Activated CD4-positive, alpha-beta T cell treated with anti-CD3 and anti-CD28 coated beads for 1 hour (primary cell): ENCODE measurements around the gene RIC8A.

Source experiments
- DNase-seq: peaks from one replicate; pipeline ENCODE4 v3.0.0-alpha.2; 2020

Gene RIC8A

DNA sequence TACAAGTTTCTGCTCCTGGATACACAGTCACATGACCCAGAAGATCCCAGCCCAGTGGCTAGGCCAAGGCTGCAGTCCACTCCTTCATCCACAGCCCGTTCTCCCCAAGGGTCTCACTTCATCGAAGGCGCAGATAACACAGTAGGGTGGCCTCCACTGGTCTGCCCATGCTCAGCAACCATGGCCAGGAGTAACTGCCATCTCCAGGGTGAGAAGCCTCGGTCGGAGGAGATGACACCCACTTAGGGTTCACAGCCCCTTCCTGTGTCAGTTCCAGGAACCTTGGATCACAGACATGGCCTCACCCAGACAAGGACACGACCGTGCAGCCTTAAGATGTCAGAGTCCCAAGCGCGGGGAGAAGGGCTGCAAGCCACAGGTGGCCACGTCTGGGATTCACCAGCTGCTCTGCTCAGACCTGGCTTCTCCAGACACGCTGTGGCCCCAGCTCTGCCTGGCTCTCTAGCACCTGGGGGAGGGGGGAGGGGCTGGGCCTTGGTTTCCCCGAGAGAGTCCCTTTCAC is 2.9 kb upstream of the RIC8A start:
- DNase-seq: no peak

DNA sequence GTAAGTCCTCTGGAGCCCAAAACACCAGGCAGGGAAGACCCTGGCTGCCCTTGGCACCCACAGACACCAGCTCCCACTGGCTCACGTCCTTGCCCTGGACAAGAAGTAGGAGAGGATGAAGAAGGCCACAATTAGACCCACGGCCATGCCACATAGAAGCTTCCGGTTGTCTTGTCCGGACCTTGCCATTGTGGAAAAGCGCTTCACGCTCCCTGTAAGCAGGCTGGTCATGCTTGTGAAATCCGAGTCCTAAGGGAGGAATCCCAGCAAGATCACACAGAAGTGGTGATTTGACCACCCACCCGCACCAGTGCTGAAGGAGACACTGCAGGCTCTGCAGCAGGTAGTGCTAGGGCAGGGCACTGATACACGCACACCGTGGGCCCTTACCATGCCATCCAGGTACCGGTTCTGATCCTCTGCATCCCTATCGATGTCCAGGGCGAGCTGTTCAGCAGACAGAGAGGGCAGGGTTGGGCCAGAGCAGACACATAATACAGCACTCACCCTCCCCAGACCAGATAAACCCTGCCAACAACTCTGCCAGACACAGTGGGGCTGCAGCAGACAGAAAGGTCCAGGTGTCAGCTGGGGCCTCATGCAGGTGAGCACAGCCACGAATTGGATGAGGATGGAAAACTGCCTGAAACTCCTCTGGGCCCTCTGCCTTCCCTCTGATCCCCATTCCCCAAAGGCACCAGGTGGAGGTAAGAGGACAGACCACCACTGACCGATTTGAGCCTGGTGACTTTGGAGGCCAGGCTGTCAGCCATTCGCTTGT is 2.1 kb upstream of the RIC8A start:
- no peak for DNase-seq

GRCh38 chr11:206002-206384 is 1.5 kb upstream of the RIC8A start:
- no peak for DNase-seq

- no peak for DNase-seq
These were observed 841 bp upstream of the RIC8A start for GRCh38 chr11:206526-207207.

DNA sequence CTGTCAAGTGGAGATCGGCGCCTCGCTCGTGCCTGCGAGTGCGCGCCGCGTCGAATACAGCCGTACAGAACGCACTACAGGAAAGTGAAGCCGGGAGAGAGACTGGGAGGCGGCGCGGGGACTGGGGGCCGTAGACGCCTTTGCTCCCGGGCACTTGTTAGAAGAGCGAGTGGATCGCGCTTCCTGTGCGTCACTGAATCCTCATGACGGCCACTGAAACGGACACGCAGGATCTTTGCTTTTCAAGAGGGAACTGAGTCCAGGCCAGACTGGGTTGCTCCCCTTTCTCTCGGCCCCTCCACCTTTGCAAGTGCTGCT is 314 bp downstream of the RIC8A start:
- DNase-seq: no peak

GRCh38 chr11:208181-208916 is 841 bp downstream of the RIC8A start:
- peak; percentile 74 for DNase-seq

GRCh38 chr11:208917-209260 is 1.4 kb downstream of the RIC8A start:
- no peak for DNase-seq

GRCh38 chr11:209275-210121 is 2.0 kb downstream of the RIC8A start:
- no peak for DNase-seq

GRCh38 chr11:210122-210802 is 2.8 kb downstream of the RIC8A start:
- no peak for DNase-seq

DNA sequence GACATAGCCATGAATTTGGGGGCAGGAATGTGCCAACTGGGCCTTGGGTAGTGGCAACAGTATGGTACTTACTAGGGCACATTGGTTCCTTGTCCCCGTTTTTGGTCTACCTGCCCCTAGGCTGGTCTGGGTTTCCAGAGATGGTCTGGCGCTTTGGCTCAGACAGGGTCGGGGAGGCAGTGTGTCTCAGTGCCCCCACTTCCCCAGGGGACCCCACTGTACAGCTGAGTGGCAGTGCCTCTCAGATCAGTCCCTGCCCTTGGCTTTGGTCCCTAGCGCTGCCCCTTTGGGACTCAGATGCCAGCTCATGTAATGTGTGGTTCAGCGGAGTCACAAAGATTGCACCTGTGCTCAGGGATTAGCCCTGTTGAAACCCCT is 3.3 kb downstream of the RIC8A start:
- DNase-seq: no peak

GRCh38 chr11:211295-211694 is 3.8 kb downstream of the RIC8A start:
- no peak for DNase-seq

GRCh38 chr11:211741-212140 is 4.2 kb downstream of the RIC8A start:
- DNase-seq: no peak

DNA sequence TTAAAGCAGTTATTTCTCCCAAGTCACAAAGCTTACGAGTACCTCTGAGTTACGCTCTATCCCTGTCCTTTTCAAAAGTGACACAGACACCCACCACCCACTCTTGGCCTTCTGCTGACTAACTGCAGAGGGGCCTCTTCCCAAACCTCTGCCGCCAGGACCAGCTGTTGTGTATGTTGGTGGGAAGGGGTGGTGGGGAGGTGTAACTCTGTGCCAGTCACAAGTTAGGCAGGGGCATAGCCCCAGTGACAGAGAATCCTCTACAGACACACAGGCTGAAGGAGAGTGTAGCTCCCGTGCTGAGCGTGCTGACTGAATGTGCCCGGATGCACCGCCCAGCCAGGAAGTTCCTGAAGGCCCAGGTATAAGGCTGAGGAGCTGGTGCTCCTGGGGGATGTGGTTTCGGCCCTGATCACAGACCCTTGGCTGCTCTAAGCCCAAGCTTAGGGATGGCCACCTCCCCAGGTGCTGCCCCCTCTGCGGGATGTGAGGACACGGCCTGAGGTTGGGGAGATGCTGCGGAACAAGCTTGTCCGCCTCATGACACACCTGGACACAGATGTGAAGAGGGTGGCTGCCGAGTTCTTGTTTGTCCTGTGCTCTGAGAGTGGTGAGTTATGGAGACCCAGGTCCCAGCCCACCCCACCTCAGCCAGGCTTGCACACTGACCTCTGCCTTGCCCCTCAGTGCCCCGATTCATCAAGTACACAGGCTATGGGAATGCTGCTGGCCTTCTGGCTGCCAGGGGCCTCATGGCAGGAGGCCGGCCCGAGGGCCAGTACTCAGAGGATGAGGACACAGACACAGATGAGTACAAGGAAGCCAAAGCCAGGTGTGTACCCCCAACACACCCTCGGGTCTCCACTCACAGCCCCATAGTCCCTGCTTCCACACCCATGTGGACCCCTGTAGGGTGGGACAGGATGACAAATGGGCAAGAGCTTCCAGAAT is 4.9 kb downstream of the RIC8A start:
- no peak for DNase-seq

GRCh38 chr11:213111-213510 is 5.6 kb downstream of the RIC8A start:
- DNase-seq: no peak

DNA sequence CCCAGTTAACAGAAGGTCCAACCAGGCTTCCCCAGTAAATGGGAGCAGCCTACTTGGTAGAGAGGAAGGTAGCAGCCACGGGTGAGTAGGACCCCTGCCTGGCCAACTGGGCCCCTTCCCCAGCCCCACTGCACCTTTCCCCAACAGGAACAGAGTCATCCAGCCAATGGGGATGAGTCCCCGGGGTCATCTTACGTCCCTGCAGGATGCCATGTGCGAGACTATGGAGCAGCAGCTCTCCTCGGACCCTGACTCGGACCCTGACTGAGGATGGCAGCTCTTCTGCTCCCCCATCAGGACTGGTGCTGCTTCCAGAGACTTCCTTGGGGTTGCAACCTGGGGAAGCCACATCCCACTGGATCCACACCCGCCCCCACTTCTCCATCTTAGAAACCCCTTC is 6.6 kb downstream of the RIC8A start:
- DNase-seq: no peak

GRCh38 chr11:215581-216037 is 8.1 kb downstream of the RIC8A start:
- DNase-seq: no peak

DNA sequence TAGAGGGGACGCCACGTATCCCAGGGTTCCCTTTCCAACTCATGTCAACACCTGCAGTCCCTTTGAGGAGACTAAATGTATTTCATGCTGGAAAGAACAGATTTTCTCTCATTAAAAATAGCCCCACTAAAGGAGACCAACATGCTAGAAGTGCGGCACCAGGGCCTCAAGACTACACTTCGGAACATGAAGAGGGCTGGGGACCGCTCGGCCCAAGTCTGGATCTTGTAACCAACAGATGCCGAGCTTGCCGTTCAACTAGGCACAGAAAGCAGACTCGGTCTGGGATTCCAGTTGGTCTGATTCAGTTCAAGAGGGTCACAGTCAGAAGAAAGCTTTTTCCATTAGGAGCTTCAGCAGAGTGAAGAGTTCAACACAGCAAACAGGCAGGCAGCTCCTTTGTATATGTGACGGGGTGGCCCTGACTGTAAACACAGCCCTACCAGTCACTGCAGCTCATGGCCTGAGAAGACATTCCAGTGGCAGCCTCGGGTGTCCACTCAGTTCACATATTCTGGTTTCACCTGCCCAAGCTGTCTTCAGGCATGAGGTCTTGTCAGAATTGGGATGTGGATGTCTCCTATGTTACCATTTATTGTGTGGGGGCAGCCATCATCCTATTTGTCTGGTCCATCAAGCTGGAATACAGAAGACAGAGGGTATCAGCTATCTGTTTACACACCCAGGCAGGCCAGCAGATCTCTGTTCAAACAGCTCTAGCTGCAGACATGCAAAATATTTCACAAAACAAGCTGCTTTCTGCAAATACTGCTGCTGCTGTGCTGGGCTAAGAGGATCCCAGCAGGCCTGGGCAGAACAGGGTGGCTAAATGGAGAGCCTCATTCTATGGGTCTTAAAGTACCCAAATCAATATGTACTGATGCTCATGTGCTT is 8.8 kb downstream of the RIC8A start:
- DNase-seq: no peak

- no peak for DNase-seq
These were observed 10.2 kb downstream of the RIC8A start for GRCh38 chr11:217704-218103.

DNA sequence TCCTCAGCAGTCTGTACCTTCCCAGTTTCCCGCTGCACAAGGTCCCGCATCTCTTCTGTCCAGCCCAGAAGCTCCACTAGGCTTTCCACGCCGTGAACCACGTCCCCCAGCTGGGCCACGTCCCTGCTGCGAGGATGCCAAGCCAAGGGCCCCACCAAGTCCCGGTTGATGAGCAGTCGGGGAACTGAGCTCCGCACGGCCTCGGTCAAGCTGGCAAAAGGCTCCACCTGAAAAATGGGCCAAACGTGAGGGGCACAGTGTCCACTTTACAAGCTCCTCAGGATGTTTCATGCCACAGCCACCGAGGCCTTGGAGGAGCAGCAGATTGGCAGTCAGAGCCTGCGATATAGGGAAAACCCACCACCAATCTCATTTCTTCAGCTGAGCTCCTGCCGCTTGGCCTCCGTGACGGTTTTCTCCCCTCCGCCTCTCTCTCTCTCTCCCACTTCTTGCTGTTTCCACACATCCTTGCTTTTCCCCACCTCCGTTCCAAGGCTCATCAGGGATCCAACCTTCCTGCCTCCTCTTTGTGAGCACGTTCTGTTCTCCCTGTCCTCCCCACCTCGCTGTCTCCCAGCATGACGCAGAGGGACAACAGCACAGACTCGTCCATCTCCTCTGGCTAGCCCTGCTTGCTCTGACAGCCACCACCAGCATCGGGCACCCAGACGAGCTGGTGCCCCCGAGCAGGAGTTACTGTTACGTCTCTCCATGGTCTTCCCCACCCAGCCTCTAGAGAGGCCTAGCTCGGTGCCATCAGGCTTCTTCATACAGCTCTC is 11.5 kb downstream of the RIC8A start:
- DNase-seq: no peak
